Motor neuron (in vitro differentiated cells): ENCODE measurements around the gene FOLR3. TPM values are rescaled to one million over a fixed set of nuclear protein-coding genes. Genes with fewer than 3 reads are reported as not detected.
"Not testable (repeated sequence)": the region's sequence is repeated elsewhere in the genome, so short reads cannot be mapped to it uniquely, and the experiment has no call there.

Experiments used
- ATAC-seq, 8 experiments: fragments of 200-7000 bp; cut with Tn5 transposase; replicated peaks in 6 of 8; 2 replicates each; pipeline ENCODE4 v1.8.0; 2021; ENCODE audit warnings: mild to moderate bottlenecking in 8 of 8, moderate library complexity in 8 of 8
- H3K27ac ChIP-seq, 2 donors: fragments of 250-450 bp; sonication (Bioruptor Pico); 2 replicates each; pipeline ENCODE4 v1.9.0; 2021; ENCODE audit warnings: antibody characterized with exemption in 2 of 2, mild to moderate bottlenecking in 2 of 2, moderate library complexity in 1 of 2
- H3K4me1 ChIP-seq, 2 donors: fragments of 250-450 bp; sonication (Bioruptor Pico); replicated peaks in 1 of 2; 2 replicates each; pipeline ENCODE4 v1.6.1; 2021; ENCODE audit warnings: antibody characterized with exemption in 2 of 2, mild to moderate bottlenecking in 2 of 2, moderate library complexity in 1 of 2
- H3K4me3 ChIP-seq, 5 donors: fragments of 250-450 bp; sonication (Bioruptor Pico); 2 replicates each; pipeline ENCODE4 v1.9.0; 2021; ENCODE audit warnings: antibody characterized with exemption in 5 of 5, mild to moderate bottlenecking in 5 of 5, moderate library complexity in 4 of 5
- WGBS, 10 experiments: fragments of 450-650 bp; shearing (Covaris generic); methylation state at CpG; one replicate each; pipeline ENCODE4 v1.0.0; 2022; 5-methylcytosine and 5-hydroxymethylcytosine counted together
- in situ Hi-C, 9 experiments: fragments of 400-800 bp; cut with MboI; loops; one replicate each; pipeline ENCODE4 v1.15.0; 2021; ENCODE audit warnings: low sequenced_read_pairs in 9 of 9, low pct_unique_long_range_greater_than_20kb in 2 of 9; ENCODE audit not compliant: unreplicated experiment in 9 of 9
- total RNA-seq, 8 experiments: library from RNA; unstranded; fragments of 300-600 nt; gene quantifications; 2 replicates each; pipeline versions ENCODE4 v1.2.3 to v1.2.4, GENCODE V29; 2022

FOLR3 gene
- total RNA-seq, 8 experiments from 2014 or later = 0.40 to 27.3 (median 2.0) TPM; not detected in 5

DNA sequence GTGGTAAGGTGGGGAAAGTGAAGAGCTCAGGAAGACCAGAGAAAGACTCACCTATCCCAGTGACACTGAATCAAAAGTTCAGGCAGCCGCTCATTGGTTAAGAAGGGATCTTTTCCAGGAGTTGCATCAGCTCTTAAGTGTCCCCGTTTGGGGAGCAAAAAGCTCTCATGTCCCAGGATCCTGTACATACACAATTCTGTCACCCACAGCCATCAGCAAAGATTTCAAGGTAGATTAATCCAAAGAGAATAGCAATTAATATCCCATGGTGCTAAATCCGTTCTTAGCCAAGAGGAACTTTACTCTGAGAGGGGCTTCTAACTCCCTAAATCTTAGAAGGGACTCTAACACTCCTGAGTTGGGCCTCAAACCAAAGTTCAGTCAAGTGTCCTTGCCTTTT is 19.3 kb downstream of the FOLR3 start:
- in situ Hi-C loops = no loop called here
- H3K27ac ChIP-seq = no peak overlapping the region
- 0 to 92% (median 80%) methylated on average over 1 to 3 of the region's 3 CpGs; no CpG with 5 or more reads in 3 of the 10 experiments for WGBS, 10 experiments
- no peak for ATAC-seq
- H3K4me3 ChIP-seq = no peak overlapping the region
- no peaks in the 10 kb centered on the region for H3K4me1 ChIP-seq

DNA sequence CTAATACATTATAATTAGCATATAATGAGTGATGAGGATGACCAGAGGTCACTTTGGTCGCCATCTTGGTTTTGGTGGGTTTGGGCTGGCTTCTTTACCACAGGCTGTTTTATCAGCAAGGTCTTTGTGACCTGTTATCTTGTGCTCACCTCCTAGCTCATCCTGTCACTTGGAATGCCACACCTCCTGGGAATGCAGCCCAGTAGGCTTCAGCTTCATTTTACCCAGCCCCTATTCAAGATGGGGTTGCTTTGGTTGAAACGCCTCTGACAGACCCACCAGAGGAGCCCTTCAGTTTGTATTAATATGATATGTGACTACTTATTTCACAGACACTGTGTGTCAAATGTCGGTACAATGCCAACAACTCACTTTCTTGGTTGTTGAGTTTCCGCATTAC is 20.2 kb downstream of the FOLR3 start:
- in situ Hi-C loops = no loop called here
- ATAC-seq = no peak
- H3K27ac ChIP-seq = no peak overlapping the region
- 25 to 100% (median 76%) methylated on average over 1 to 3 of the region's 4 CpGs for WGBS, 10 experiments
- H3K4me1 ChIP-seq = no peaks in the 10 kb centered on the region
- H3K4me3 ChIP-seq = no peak overlapping the region

DNA sequence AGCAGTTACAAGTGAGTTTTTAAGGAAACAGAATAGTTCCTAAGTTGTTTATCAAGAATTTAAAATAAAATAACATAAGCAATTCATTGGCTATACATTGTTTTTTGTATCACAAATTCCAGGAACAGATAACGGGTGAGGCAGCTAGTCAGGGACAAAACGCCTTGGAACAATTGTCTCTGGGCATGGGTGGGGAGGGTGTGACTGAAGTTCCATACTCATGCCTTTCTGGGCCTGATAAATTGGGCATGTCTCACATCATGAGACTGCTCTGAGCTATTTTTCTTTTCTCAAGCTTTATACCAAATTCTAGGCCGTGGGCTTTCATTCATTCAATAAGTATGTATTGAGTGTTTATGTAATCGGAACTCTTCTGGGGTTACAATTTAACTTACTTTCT is 21.6 kb downstream of the FOLR3 start:
- no peak overlapping the region for H3K27ac ChIP-seq
- peak in 2 of 8 experiments; percentile 59 to 74 for ATAC-seq
- 0 to 100% (median 81%) methylated on average over 1 to 4 of the region's 4 CpGs for WGBS, 10 experiments
- in situ Hi-C loops = no loop called here
- no peak overlapping the region for H3K4me3 ChIP-seq
- H3K4me1 ChIP-seq = no peaks in the 10 kb centered on the region

DNA sequence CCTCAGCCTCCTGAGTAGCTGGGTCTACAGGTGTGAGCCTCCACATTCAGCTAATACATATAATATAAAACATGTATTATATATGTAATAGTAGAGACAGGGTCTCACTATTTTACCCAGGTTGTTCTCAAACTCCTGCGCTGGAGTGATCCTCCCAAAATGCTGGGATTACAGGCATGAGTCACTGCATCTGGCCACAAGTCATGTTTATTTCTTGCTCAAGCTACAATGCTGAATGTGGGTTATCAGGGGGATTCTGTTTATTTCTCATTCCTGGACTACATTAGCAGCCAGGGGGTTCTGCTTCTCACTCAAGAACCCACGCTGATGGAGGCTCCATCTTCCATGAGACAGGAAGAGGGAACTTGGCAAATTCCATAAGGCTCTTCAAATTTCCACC is 24.8 kb downstream of the FOLR3 start:
- H3K4me3 ChIP-seq = no peak overlapping the region
- no peaks in the 10 kb centered on the region for H3K4me1 ChIP-seq
- no peak overlapping the region for H3K27ac ChIP-seq
- ATAC-seq = peak in 1 of 8 experiments; percentile 26
- in situ Hi-C loops = no loop called here
- WGBS, 10 experiments = 27 to 100% (median 60%) methylated on average over 1 to 2 of the region's 2 CpGs; no CpG with 5 or more reads in 3 of the 10 experiments

DNA sequence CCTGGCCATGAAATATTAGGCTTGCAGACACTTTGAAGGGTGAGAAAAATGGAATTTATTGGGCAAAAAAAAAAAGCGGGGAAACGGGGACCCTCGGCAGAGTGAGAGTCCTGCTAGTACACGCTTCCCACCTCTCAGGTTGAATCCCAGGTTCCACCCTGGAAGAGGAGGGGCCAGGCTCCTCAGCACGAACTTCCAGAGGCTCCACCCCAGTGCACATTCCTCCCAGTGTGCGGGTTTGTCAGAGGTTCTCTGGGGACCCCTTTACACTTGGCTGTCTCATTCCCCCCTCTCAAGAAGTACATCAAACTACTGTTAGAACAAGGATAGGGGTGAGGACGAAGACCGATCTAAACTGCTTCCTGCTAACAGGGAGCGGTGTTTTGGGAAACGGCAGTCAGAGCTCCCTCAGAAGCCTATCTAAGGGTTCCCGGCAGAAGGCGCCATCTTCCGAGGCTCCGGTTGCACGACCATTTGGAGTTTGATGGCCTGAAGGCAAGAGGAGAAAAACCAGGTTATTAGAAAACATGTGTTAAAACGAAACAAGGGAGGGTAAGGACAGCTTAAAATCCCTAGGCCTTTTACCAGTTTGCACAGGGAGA is 27.5 kb downstream of the FOLR3 start:
- ATAC-seq = no peak
- 29 to 100% (median 74%) methylated on average over 1 to 16 of the region's 16 CpGs for WGBS, 10 experiments
- no peak overlapping the region for H3K27ac ChIP-seq

DNA sequence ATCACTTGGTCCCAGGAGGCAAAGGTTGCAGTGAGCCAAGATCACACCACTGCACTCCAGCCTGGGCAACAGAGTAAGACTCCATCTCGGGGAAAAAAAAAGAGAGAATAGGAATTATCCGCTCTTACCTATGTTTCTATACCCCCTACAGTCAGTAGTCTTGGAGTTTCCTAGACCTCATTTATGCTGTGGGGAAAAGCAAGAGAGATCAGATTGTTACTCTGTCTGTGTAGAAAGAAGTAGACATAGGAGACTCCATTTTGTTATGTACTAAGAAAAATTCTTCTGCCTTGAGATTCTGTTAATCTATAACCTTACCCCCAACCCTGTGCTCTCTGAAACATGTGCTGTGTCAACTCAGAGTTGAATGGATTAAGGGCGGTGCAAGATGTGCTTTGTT is 28.7 kb downstream of the FOLR3 start:
- H3K4me1 ChIP-seq, H3K4me3 ChIP-seq, in situ Hi-C loops, H3K27ac ChIP-seq, ATAC-seq: not testable (repeated sequence)
- 100% methylated on average over 1 of the region's 3 CpGs; no CpG with 5 or more reads in 9 of the 10 experiments for WGBS, 10 experiments

More for the DNA sequence above, 27.5 kb downstream of the FOLR3 start:
- no peak overlapping the region for H3K4me3 ChIP-seq
- no peaks in the 10 kb centered on the region for H3K4me1 ChIP-seq
- in situ Hi-C loops = no loop called here

DNA sequence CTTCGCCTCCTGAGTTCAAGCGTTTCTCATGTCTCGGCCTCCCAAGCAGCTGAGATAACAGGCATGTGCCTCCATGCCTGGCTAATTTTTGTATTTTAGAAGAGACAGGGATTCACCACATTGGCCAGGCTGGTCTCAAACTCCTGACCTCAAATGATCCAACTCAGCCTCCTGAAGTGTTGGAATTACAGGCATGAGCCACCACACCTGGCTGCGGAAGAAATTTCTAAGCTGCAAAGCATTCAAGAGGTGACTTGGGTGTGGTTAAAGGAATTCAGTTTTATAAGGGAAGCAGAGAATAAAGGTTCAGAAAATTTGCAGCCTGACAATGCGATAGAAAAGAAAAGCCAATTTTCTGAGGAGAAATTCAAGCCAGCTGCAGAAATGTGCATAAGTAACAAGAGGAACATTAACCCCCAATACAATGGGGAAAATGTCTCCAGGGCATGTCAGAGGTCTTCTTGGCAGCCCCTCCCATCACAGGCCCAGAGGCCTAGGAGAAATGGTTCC is 33.6 kb downstream of the FOLR3 start:
- 89 to 96% (median 92%) methylated on average over 3 to 4 of the region's 5 CpGs; no CpG with 5 or more reads in 6 of the 10 experiments for WGBS, 10 experiments
- H3K27ac ChIP-seq, ATAC-seq, H3K4me1 ChIP-seq, H3K4me3 ChIP-seq, in situ Hi-C loops: not testable (repeated sequence)

DNA sequence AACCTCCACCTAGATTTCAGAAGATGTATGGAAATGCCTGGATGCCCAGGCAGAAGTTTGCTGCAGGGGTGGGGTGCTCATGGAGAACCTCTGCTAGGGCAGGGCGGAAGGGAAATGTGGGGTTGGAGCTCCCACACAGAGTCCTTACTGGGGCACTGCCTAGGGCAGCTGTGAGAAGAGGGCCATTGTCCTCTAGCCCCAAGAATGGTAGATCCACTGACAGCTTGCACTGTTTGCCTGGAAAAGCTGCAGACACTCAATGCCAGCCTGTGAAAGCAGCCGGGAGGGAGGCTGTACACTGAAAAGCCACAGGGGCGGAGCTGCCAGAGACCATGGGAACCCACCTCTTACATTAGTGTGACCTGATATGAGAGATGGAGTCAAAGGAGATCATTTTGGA is 34.2 kb downstream of the FOLR3 start:
- H3K4me1 ChIP-seq, H3K4me3 ChIP-seq, ATAC-seq, in situ Hi-C loops, H3K27ac ChIP-seq: not testable (repeated sequence)
- 90% methylated on average over 2 of the region's 3 CpGs; no CpG with 5 or more reads in 9 of the 10 experiments for WGBS, 10 experiments

DNA sequence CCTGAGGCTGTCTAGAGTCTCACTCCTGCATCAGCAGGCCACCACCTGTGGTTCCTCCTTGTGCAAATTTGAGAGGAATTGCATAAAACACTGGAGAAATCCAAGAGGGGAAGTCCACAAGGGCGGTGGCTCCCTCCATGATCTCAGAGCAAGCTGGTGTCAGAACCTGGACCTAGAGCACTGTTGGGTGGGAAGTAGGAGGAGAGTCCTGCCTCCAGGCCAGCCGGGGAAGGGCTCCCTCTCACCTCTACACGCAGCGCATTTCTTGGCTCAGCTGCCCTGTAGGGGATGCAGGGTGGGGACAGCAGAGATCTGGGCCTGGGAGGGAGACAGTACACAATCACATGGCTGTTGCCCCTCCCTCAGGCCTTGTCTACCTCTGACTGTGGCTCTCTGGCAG is 36.5 kb downstream of the FOLR3 start:
- in situ Hi-C loops, H3K4me1 ChIP-seq, H3K4me3 ChIP-seq, H3K27ac ChIP-seq: not testable (repeated sequence)
- WGBS, 10 experiments = 0% methylated on average over 1 of the region's 4 CpGs; no CpG with 5 or more reads in 9 of the 10 experiments
- ATAC-seq = peak in 3 of 8 experiments; percentile 94 to 95 (median 95)

DNA sequence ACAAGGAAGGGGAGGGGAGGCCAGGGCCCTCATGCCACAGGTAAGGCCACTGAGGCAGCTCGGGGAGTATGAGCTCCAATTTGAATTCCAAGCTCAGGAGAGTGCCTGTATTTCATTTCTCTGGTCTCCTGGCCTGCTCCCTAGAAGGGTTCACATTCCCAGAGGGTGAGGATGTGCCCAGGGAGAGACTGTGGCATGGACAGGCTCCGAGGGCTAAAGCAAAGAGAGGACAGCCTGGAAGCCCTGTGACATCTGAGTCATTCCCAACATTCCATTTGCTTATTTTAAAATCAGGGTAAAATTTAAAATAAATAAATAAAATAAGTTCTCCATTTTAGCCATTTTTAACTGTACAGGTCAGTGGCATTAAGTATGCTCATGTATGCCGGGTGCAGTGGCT is 37.8 kb downstream of the FOLR3 start:
- H3K27ac ChIP-seq = no peak overlapping the region
- WGBS, 10 experiments = 50 to 80% (median 75%) methylated on average over 1 to 2 of the region's 3 CpGs; no CpG with 5 or more reads in 5 of the 10 experiments
- H3K4me1 ChIP-seq = no peaks in the 10 kb centered on the region
- in situ Hi-C loops = no loop called here
- ATAC-seq = no peak
- no peak overlapping the region for H3K4me3 ChIP-seq

DNA sequence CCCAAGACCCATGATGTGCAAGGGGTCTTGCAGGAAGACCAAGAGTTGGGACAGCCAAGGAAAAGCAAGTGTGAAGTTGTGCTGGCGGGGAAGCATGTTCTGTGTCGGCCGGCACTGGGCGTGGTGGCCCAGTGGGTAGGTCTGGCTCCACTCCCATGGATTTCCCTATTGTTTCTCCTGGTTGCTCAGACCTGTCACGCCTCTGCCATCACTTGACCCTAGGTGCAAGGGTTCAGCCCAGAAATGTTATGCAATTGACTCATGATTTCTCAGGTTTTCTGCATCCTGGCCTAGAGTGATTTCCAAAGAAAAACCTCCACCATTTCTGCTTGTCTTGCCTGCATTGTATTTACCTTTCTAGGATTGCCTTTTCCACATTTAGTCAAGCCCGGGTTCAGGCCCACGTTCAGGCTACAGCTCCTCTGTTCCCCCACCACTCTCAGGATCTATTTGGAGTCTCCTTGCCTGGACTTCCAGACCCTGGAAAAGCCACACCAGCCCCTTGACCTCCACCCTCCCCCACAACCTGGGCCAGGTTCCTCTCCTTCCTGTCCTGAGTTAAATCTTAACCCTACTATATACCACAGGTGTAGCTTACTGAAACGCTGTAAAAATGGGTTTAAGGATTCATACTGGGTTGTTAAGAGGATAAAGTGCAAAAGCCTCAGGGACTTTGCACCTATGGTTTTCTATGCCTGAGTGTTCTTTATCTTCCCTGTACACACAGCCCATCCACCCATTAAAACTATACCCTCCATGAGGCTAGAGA is 39.0 kb downstream of the FOLR3 start:
- no peak overlapping the region for H3K4me3 ChIP-seq
- no peaks in the 10 kb centered on the region for H3K4me1 ChIP-seq
- 33 to 100% (median 77%) methylated on average over 1 to 7 of the region's 8 CpGs; no CpG with 5 or more reads in 3 of the 10 experiments for WGBS, 10 experiments
- in situ Hi-C loops = no loop called here
- H3K27ac ChIP-seq = no peak overlapping the region
- no peak for ATAC-seq

DNA sequence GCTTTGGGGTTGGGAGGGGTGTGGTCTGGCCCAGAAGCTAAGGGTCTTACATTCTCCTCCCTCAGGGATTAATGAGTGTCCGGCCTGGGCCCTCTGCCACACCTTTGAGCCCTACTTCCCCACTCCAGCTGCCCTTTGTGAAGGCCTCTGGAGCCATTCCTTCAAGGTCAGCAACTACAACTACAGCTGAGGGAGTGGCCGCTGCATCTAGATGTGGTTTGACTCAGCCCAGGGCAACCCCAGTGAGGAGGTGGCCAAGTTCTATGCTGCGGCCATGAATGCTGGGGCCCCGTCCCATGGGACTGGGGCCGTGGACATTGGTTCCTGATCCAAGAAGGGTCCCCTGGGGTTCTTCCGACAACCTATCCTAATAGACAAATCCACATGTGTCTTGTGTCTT is 42.1 kb downstream of the FOLR3 start:
- 60 to 100% (median 100%) methylated on average over 1 to 5 of the region's 6 CpGs; no CpG with 5 or more reads in 5 of the 10 experiments for WGBS, 10 experiments

DNA sequence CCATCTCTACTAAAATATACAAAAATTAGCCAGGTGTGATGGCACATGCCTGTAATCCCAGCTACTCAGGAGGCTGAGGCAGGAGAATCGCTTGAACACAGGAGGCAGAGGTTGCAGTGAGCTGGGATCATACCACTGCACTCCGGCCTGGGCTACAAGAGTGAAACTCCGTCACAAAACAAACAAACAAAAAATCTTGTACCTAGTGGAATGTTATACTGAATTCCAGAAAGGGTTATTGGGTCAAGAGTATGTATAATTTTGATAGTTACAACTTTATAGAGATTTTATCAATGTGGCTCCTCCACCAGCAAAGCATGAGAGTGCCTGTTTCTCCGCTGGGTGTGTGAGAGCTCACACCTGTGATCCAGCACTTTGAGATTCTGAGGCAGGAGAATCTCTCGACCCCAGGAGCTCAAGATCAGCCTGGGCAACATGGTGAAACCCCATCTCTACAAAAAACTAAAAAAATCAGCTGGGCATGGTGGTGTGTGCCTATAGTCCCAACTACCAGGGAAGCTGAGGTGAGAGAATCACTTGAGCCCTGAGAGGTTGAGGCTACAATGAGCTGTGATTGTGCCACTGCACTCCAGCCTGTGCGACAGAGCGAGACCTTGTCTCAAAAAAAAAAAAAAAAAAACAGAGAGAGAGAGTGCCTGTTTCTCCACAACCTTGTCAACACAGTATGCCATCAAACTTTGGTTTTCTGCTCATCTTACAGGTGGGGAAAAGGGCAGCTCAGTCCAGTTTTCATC is 43.7 kb downstream of the FOLR3 start:
- Histone ChIP-seq H3K27ac (no peak overlapping the region), H3K4me1 (no peaks in the 10 kb centered on the region), H3K4me3 (no peak overlapping the region)
- in situ Hi-C loops = no loop called here
- ATAC-seq = no peak
- WGBS, 10 experiments = 60 to 100% (median 84%) methylated on average over 1 to 4 of the region's 7 CpGs; no CpG with 5 or more reads in 2 of the 10 experiments

More for the DNA sequence above, 42.1 kb downstream of the FOLR3 start:
- ATAC-seq = peak in 2 of 8 experiments; percentile 18 to 44
- H3K4me1 ChIP-seq = no peaks in the 10 kb centered on the region
- H3K4me3 ChIP-seq = no peak overlapping the region
- in situ Hi-C loops = no loop called here
- H3K27ac ChIP-seq = no peak overlapping the region
